T-cell (primary cell): ENCODE measurements around the gene PDGFD. TPM values are rescaled to one million over a fixed set of nuclear protein-coding genes. Genes with fewer than 3 reads are reported as not detected.

Experiments
- ATAC-seq, 4 experiments: fragments of 200-7000 bp in 3 of 4; fragments of 150-1000 bp in 1 of 4; cut with Tn5 transposase; replicated peaks in 1 of 4; 1 replicate in 3 of 4; 2 replicates in 1 of 4; pipeline ENCODE4 v1.10.0; 2021; ENCODE audit warnings: moderate library complexity in 3 of 4, mild to moderate bottlenecking in 2 of 4, moderate number of reproducible peaks in 1 of 4
- CTCF ChIA-PET, 2 donors: fragments of 300-600 bp; sonication (Branson Sonifier 250); formaldehyde crosslinking; loops; one replicate each; lab custom pipeline; 2022; ENCODE audit warnings: antibody characterized with exemption in 2 of 2; lab: Charles Lee
- POLR2A ChIA-PET, 2 donors: fragments of 300-600 bp; sonication (Branson Sonifier 250); formaldehyde crosslinking; loops; one replicate each; lab custom pipeline; 2022; ENCODE audit warnings: antibody characterized with exemption in 2 of 2; lab: Charles Lee
- DNase-seq, 35 experiments: peaks; one replicate each; pipeline versions ENCODE4 v3.0.0 to v3.0.0-alpha.2; 2013 to 2023
- H3K27ac ChIP-seq: one replicate; pipeline ENCODE4 v1.5.1; 2013; ENCODE audit warnings: low read length
- H3K27me3 ChIP-seq, 2 experiments: replicated peaks in 1 of 2; 1 replicate in 1 of 2; 2 replicates in 1 of 2; pipeline versions ENCODE4 v1.6.1 to v1.7.0; 2013; ENCODE audit warnings: low read length in 1 of 2, mixed read lengths in 1 of 2; ENCODE audit not compliant: control insufficient read depth in 2 of 2, insufficient read depth in 2 of 2; ENCODE audit errors: extremely low read depth in 1 of 2
- H3K36me3 ChIP-seq, 2 donors: 1 replicate in 1 of 2; 2 replicates in 1 of 2; pipeline versions ENCODE4 v1.6.1 to v1.7.0; 2013; ENCODE audit warnings: low read length in 1 of 2; ENCODE audit not compliant: control insufficient read depth in 2 of 2, insufficient read depth in 1 of 2; ENCODE audit errors: extremely low read depth in 1 of 2
- H3K4me1 ChIP-seq, 2 experiments: 1 replicate in 1 of 2; 2 replicates in 1 of 2; pipeline versions ENCODE4 v1.6.1 to v1.7.0; 2013; ENCODE audit warnings: low read length in 2 of 2, mixed read lengths in 1 of 2; ENCODE audit not compliant: insufficient read depth in 2 of 2, control insufficient read depth in 1 of 2; ENCODE audit errors: extremely low read depth in 1 of 2
- H3K4me3 ChIP-seq, 2 donors: 1 replicate in 1 of 2; 2 replicates in 1 of 2; pipeline versions ENCODE4 v1.5.1 to v1.7.0; 2013; ENCODE audit warnings: mild to moderate bottlenecking in 2 of 2, low read length in 1 of 2, moderate library complexity in 1 of 2; ENCODE audit not compliant: control insufficient read depth in 1 of 2; ENCODE audit errors: extremely low read depth in 1 of 2
- H3K9me3 ChIP-seq: 2 replicates; pipeline ENCODE4 v1.7.0; 2013
- H3K27ac Mint-ChIP-seq, 2 donors: one replicate each; pipeline ENCODE4 v1.8.0; 2020 to 2021; ENCODE audit warnings: mild to moderate bottlenecking in 2 of 2, mixed read lengths in 2 of 2
- H3K27me3 Mint-ChIP-seq, 2 donors: one replicate each; pipeline ENCODE4 v1.8.0; 2021 to 2022; ENCODE audit warnings: mixed read lengths in 2 of 2
- H3K36me3 Mint-ChIP-seq: one replicate; pipeline ENCODE4 v1.8.0; 2021; ENCODE audit warnings: mixed read lengths
- H3K4me1 Mint-ChIP-seq, 3 donors: one replicate each; pipeline ENCODE4 v1.8.0; 2020 to 2022; ENCODE audit warnings: mixed read lengths in 3 of 3, mild to moderate bottlenecking in 1 of 3
- H3K4me3 Mint-ChIP-seq, 3 donors: one replicate each; pipeline ENCODE4 v1.8.0; 2020 to 2022; ENCODE audit warnings: mild to moderate bottlenecking in 3 of 3, mixed read lengths in 3 of 3, moderate library complexity in 3 of 3
- H3K9me3 Mint-ChIP-seq, 3 donors: one replicate each; pipeline ENCODE4 v1.8.0; 2020 to 2022; ENCODE audit warnings: mixed read lengths in 3 of 3
- WGBS: methylation state at CpG from one replicate; pipeline ENCODE4 v1.1.5; 2013; ENCODE audit warnings: missing lambda C conversion rate; ENCODE audit not compliant: insufficient coverage; 5-methylcytosine and 5-hydroxymethylcytosine counted together
- total RNA-seq, 35 experiments: library from RNA in 6 of 35; stranded (reverse) in 6 of 35; fragments of 120-200 nt in 1 of 35; gene quantifications; one replicate each; pipeline versions ENCODE4 v1.2.1 to v1.2.4 and lab custom pipeline; 2013 to 2026

The PDGFD gene
- total RNA-seq, 5 donors from 2014 or later (not counting 1 experiment from before 2014, with no cell fraction given) = 0.35 to 2.9 (median 1.2) TPM

- Mint-ChIP-seq H3K4me1 (peaks cover 0 to 12% (median 2%) of the 10 kb centered on the region in 3 donors), H3K4me3 (no peak overlapping the region), H3K27me3 (no peaks in the 10 kb centered on the region), H3K27ac (no peak overlapping the region), H3K9me3 (no peaks in the 10 kb centered on the region), H3K36me3 (no peaks in the 10 kb centered on the region)
- ATAC-seq (no peak), DNase-seq (no peak)
- H3K4me3 ChIP-seq = no peak overlapping the region
- CTCF ChIA-PET = no interaction called here
- POLR2A ChIA-PET = no interaction called here
- no peaks in the 10 kb centered on the region for H3K4me1 ChIP-seq
- no peaks in the 10 kb centered on the region for H3K36me3 ChIP-seq
- no peak overlapping the region for H3K27ac ChIP-seq
- no CpG with 5 or more reads among the region's 3 CpGs for WGBS
- H3K9me3 ChIP-seq = no peaks in the 10 kb centered on the region
- no peaks in the 10 kb centered on the region for H3K27me3 ChIP-seq
Measured at GRCh38 chr11:103959279-103959942, 204.5 kb downstream of the PDGFD start.

- H3K36me3 ChIP-seq = no peaks in the 10 kb centered on the region
- no peaks in the 10 kb centered on the region for H3K4me1 ChIP-seq
- ChIA-PET CTCF (no interaction called here), POLR2A (no interaction called here)
- H3K27ac Mint-ChIP-seq = no peak overlapping the region
- 60% methylated on average over 1 of the region's 5 CpGs for WGBS
- no peaks in the 10 kb centered on the region for H3K36me3 Mint-ChIP-seq
- H3K4me3 ChIP-seq = no peak overlapping the region
- DNase-seq (peak in 1 of 35 experiments; percentile 8), ATAC-seq (no peak)
- H3K4me3 Mint-ChIP-seq = no peak overlapping the region
- H3K9me3 ChIP-seq = no peaks in the 10 kb centered on the region
- H3K27me3 ChIP-seq = no peaks in the 10 kb centered on the region
- peaks cover 0 to 12% (median 2%) of the 10 kb centered on the region in 3 donors for H3K4me1 Mint-ChIP-seq
- H3K27me3 Mint-ChIP-seq = no peaks in the 10 kb centered on the region
- no peaks in the 10 kb centered on the region for H3K9me3 Mint-ChIP-seq
- no peak overlapping the region for H3K27ac ChIP-seq
Measured at GRCh38 chr11:103958475-103959215, 205.3 kb downstream of the PDGFD start.

- H3K36me3 ChIP-seq = no peaks in the 10 kb centered on the region
- H3K27ac Mint-ChIP-seq = no peak overlapping the region
- H3K4me1 Mint-ChIP-seq = peaks cover 0 to 6% (median 2%) of the 10 kb centered on the region in 3 donors
- ChIA-PET CTCF (no interaction called here), POLR2A (interaction anchor here in 1 of 2 donors (0.6 kb wide), 1 partner anchor 12 kb away, joined by 3 read pairs; no protein-coding TSS in a partner anchor)
- H3K27ac ChIP-seq = no peak overlapping the region
- no CpG with 5 or more reads among the region's 5 CpGs for WGBS
- no peaks in the 10 kb centered on the region for H3K9me3 Mint-ChIP-seq
- DNase-seq = no peak
- ATAC-seq = no peak
- no peaks in the 10 kb centered on the region for H3K27me3 ChIP-seq
- no peaks in the 10 kb centered on the region for H3K9me3 ChIP-seq
- no peak overlapping the region for H3K4me3 ChIP-seq
- H3K4me3 Mint-ChIP-seq = no peak overlapping the region
- H3K4me1 ChIP-seq = no peaks in the 10 kb centered on the region
- H3K36me3 Mint-ChIP-seq = no peaks in the 10 kb centered on the region
- H3K27me3 Mint-ChIP-seq = no peaks in the 10 kb centered on the region
Measured at GRCh38 chr11:103953797-103954486, 210.0 kb downstream of the PDGFD start.

GRCh38 chr11:103949781-103950180 is 214.2 kb downstream of the PDGFD start:
- H3K27me3 Mint-ChIP-seq = no peaks in the 10 kb centered on the region
- H3K9me3 Mint-ChIP-seq = no peaks in the 10 kb centered on the region
- no peak overlapping the region for H3K4me3 ChIP-seq
- ChIA-PET POLR2A (no interaction called here), CTCF (no interaction called here)
- no peaks in the 10 kb centered on the region for H3K4me1 Mint-ChIP-seq
- H3K36me3 ChIP-seq = no peaks in the 10 kb centered on the region
- H3K9me3 ChIP-seq = no peaks in the 10 kb centered on the region
- no peaks in the 10 kb centered on the region for H3K36me3 Mint-ChIP-seq
- H3K4me1 ChIP-seq = no peaks in the 10 kb centered on the region
- no peaks in the 10 kb centered on the region for H3K27me3 ChIP-seq
- H3K27ac Mint-ChIP-seq = no peak overlapping the region
- no CpG with 5 or more reads among the region's 5 CpGs for WGBS
- no peak overlapping the region for H3K4me3 Mint-ChIP-seq
- H3K27ac ChIP-seq = no peak overlapping the region
- ATAC-seq = no peak
- no peak for DNase-seq

GRCh38 chr11:103948187-103948763 is 215.7 kb downstream of the PDGFD start:
- no peak overlapping the region for H3K27ac Mint-ChIP-seq
- H3K27ac ChIP-seq = no peak overlapping the region
- CTCF ChIA-PET = no interaction called here
- H3K4me3 Mint-ChIP-seq = no peak overlapping the region
- no peaks in the 10 kb centered on the region for H3K36me3 Mint-ChIP-seq
- H3K27me3 Mint-ChIP-seq = no peaks in the 10 kb centered on the region
- H3K4me3 ChIP-seq = no peak overlapping the region
- ATAC-seq (no peak), DNase-seq (no peak)
- no peaks in the 10 kb centered on the region for H3K27me3 ChIP-seq
- POLR2A ChIA-PET = interaction anchor here in 1 of 2 donors (0.6 kb wide), 1 partner anchor 16 kb away, joined by 3 read pairs; no protein-coding TSS in a partner anchor
- H3K36me3 ChIP-seq = no peaks in the 10 kb centered on the region
- no CpG with 5 or more reads among the region's 2 CpGs for WGBS
- no peaks in the 10 kb centered on the region for H3K9me3 ChIP-seq
- H3K4me1 ChIP-seq = no peaks in the 10 kb centered on the region
- H3K4me1 Mint-ChIP-seq = no peaks in the 10 kb centered on the region
- no peaks in the 10 kb centered on the region for H3K9me3 Mint-ChIP-seq

GRCh38 chr11:103947546-103947919 is 216.4 kb downstream of the PDGFD start:
- H3K36me3 ChIP-seq = no peaks in the 10 kb centered on the region
- 63% methylated on average over 2 of the region's 2 CpGs for WGBS
- no peaks in the 10 kb centered on the region for H3K4me1 ChIP-seq
- Mint-ChIP-seq H3K36me3 (no peaks in the 10 kb centered on the region), H3K27me3 (no peaks in the 10 kb centered on the region), H3K9me3 (no peaks in the 10 kb centered on the region), H3K4me1 (no peaks in the 10 kb centered on the region), H3K4me3 (no peak overlapping the region), H3K27ac (no peak overlapping the region)
- no peak overlapping the region for H3K4me3 ChIP-seq
- no peaks in the 10 kb centered on the region for H3K9me3 ChIP-seq
- ChIA-PET CTCF (no interaction called here), POLR2A (no interaction called here)
- no peaks in the 10 kb centered on the region for H3K27me3 ChIP-seq
- DNase-seq = no peak
- H3K27ac ChIP-seq = no peak overlapping the region
- no peak for ATAC-seq
